H1 (cell line): ENCODE data around the gene OLR1.

ENCODE experiments used
- BRCA1 ChIP-seq: IDR thresholded peaks from 2 replicates; pipeline ENCODE4 v1.6.1; 2012; ENCODE audit warnings: low read depth, low read length, improper control_type of control experiment
- CHD2 ChIP-seq: IDR thresholded peaks from 2 replicates; pipeline ENCODE4 v1.6.1; 2012; ENCODE audit warnings: low read length, improper control_type of control experiment
- CREB1 ChIP-seq: IDR thresholded peaks from 2 replicates; pipeline ENCODE4 v1.6.1; 2012; ENCODE audit warnings: inconsistent platforms
- EP300 ChIP-seq, 2 experiments: IDR thresholded peaks; 1 replicate in 1 of 2; 2 replicates in 1 of 2; pipeline ENCODE4 v1.6.1; 2011 to 2012; ENCODE audit warnings: low read depth in 2 of 2, low read length in 2 of 2, mild to moderate bottlenecking in 2 of 2, borderline replicate concordance in 1 of 2, inconsistent platforms in 1 of 2, moderate library complexity in 1 of 2
- EZH2 ChIP-seq: fragments of 200-600 bp; sonication (generic); IDR thresholded peaks from 2 replicates; pipeline ENCODE4 v1.7.1; 2012; ENCODE audit warnings: low read depth, mild to moderate bottlenecking, moderate library complexity, low read length, inconsistent platforms; ENCODE audit not compliant: severe bottlenecking
- HDAC2 ChIP-seq, 2 experiments: fragments of 300-600 bp in 1 of 2; sonication (generic) in 1 of 2; IDR thresholded peaks; 2 replicates each; pipeline ENCODE4 v1.6.1; 2011 to 2012; ENCODE audit warnings: low read depth in 2 of 2, low read length in 2 of 2, mild to moderate bottlenecking in 2 of 2, moderate library complexity in 2 of 2, borderline replicate concordance in 1 of 2, inconsistent platforms in 1 of 2
- JUND ChIP-seq: IDR thresholded peaks from 2 replicates; pipeline ENCODE4 v1.6.1; 2011; ENCODE audit warnings: mild to moderate bottlenecking, improper control_type of control experiment, low read length
- PHF8 ChIP-seq: fragments of 200-600 bp; sonication (generic); conservative IDR thresholded peaks from 2 replicates; pipeline ENCODE4 v1.7.1; 2012; ENCODE audit warnings: low read depth, mild to moderate bottlenecking, inconsistent platforms, low read length, moderate library complexity
- POLR2A ChIP-seq, 2 experiments: IDR thresholded peaks; 1 replicate in 1 of 2; 2 replicates in 1 of 2; pipeline ENCODE4 v1.6.1; 2011; ENCODE audit warnings: low read depth in 2 of 2, low read length in 2 of 2, mild to moderate bottlenecking in 2 of 2; ENCODE audit errors: control extremely low read depth in 1 of 2
- RAD21 ChIP-seq, 2 experiments: IDR thresholded peaks in 1 of 2; conservative IDR thresholded peaks in 1 of 2; 2 replicates each; pipeline ENCODE4 v1.6.1; 2011; ENCODE audit warnings: low read depth in 2 of 2, low read length in 2 of 2, improper control_type of control experiment in 1 of 2, inconsistent platforms in 1 of 2, mild to moderate bottlenecking in 1 of 2, moderate library complexity in 1 of 2
- SIN3A ChIP-seq, 2 experiments: IDR thresholded peaks in 1 of 2; conservative IDR thresholded peaks in 1 of 2; 2 replicates each; pipeline ENCODE4 v1.6.1; 2011 to 2012; ENCODE audit warnings: low read length in 2 of 2, improper control_type of control experiment in 1 of 2, low read depth in 1 of 2, mild to moderate bottlenecking in 1 of 2
- TAF7 ChIP-seq: optimal IDR thresholded peaks from 2 replicates; pipeline ENCODE3; 2011; ENCODE audit warnings: low read depth, mild to moderate bottlenecking, inconsistent platforms, low read length, moderate library complexity, borderline replicate concordance
- TF ChIP-seq, protein P1 (sequence below), 3 experiments: IDR thresholded peaks; 1 replicate in 2 of 3; 2 replicates in 1 of 3; pipeline versions ENCODE4 v1.5.1 to v1.6.1; 2011; ENCODE audit warnings: low read length in 3 of 3, mild to moderate bottlenecking in 3 of 3, inconsistent platforms in 2 of 3, low read depth in 1 of 3, moderate library complexity in 1 of 3; ENCODE audit not compliant: insufficient read depth in 1 of 3; ENCODE audit errors: control extremely low read depth in 1 of 3
- TF ChIP-seq, protein P2 (sequence below): IDR thresholded peaks from 2 replicates; pipeline ENCODE4 v1.6.1; 2011; ENCODE audit warnings: low read depth, mild to moderate bottlenecking, low read length; ENCODE audit not compliant: insufficient read depth

DNA sequence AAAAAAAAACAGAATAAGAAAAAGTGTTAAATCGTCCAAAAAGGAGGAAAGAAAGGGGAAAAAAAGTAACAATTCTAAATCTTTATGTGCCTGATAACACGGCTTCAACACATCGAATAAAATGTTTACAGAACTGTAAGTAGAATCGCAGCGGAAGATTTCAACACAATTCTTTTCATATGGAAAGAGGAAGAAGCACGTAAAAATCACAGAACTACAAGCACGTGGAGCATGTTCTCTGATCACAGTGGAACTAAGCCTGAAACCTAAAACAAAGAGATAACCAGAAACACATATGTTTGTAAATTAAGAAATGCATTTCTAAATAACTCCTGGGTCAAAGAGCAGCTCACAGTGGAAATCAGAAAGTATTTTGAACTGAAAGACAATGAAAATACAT lies 50.7 kb downstream of the OLR1 start:
- TF ChIP-seq, protein P1, sequence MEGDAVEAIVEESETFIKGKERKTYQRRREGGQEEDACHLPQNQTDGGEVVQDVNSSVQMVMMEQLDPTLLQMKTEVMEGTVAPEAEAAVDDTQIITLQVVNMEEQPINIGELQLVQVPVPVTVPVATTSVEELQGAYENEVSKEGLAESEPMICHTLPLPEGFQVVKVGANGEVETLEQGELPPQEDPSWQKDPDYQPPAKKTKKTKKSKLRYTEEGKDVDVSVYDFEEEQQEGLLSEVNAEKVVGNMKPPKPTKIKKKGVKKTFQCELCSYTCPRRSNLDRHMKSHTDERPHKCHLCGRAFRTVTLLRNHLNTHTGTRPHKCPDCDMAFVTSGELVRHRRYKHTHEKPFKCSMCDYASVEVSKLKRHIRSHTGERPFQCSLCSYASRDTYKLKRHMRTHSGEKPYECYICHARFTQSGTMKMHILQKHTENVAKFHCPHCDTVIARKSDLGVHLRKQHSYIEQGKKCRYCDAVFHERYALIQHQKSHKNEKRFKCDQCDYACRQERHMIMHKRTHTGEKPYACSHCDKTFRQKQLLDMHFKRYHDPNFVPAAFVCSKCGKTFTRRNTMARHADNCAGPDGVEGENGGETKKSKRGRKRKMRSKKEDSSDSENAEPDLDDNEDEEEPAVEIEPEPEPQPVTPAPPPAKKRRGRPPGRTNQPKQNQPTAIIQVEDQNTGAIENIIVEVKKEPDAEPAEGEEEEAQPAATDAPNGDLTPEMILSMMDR (IDR thresholded peaks at IDR 0.05; ENCODE audit: control extremely low read depth in 1 of 3, insufficient read depth in 1 of 3, low read depth in 1 of 3, low read length in 3 of 3), result no peak
- no peak for TF ChIP-seq EZH2
- TF ChIP-seq CREB1, result no peak
- no peak for TF ChIP-seq CHD2
- no peak for TF ChIP-seq SIN3A (conservative IDR thresholded peaks at IDR 0.05 in 1 of 2, IDR thresholded peaks at IDR 0.05 in 1 of 2; ENCODE audit: low read depth in 1 of 2, low read length in 2 of 2)
- no peak for TF ChIP-seq RAD21 (IDR thresholded peaks at IDR 0.05 in 1 of 2, conservative IDR thresholded peaks at IDR 0.05 in 1 of 2; ENCODE audit: low read depth in 2 of 2, low read length in 2 of 2)
- TF ChIP-seq POLR2A (IDR thresholded peaks at IDR 0.05; ENCODE audit: control extremely low read depth in 1 of 2, low read depth in 2 of 2, low read length in 2 of 2), result no peak
- TF ChIP-seq, protein P2, sequence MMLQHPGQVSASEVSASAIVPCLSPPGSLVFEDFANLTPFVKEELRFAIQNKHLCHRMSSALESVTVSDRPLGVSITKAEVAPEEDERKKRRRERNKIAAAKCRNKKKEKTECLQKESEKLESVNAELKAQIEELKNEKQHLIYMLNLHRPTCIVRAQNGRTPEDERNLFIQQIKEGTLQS, result no peak
- no peak for TF ChIP-seq PHF8
- TF ChIP-seq TAF7, result no peak
- TF ChIP-seq EP300 (IDR thresholded peaks at IDR 0.05; ENCODE audit: borderline replicate concordance in 1 of 2, low read depth in 2 of 2, low read length in 2 of 2), result no peak
- no peak for TF ChIP-seq HDAC2 (IDR thresholded peaks at IDR 0.05; ENCODE audit: borderline replicate concordance in 1 of 2, low read depth in 2 of 2, low read length in 2 of 2)
- TF ChIP-seq BRCA1, result no peak
- TF ChIP-seq JUND, result no peak
